ACHN (cell line): ENCODE data around the gene ATP6V1G2.
"Not testable (repeated sequence)": the region's sequence is repeated elsewhere in the genome, so short reads cannot be mapped to it uniquely, and the experiment has no call there.

ENCODE experiments used
- DNase-seq: peaks from one replicate; pipeline ENCODE4 v3.0.0-alpha.2; 2015
- in situ Hi-C: cut with HindIII; loops from 2 replicates; pipeline ENCODE4 v1.10.0; 2017; ENCODE audit warnings: low sequenced_read_pairs, low pct_ligation_motif_present, low pct_unique_long_range_greater_than_20kb

ATP6V1G2 gene

DNA sequence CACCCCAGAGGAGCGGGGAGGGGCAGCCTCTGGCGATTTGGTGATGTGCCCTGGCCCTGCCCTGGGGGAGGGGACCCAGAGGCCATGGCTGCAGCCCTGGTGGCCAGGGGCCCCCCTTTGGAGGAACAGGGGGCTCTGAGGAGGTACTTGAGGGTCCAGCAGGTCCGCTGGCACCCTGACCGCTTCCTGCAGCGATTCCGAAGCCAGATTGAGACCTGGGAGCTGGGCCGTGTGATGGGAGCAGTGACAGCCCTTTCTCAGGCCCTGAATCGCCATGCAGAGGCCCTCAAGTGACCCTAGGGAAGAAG lies 11.9 kb upstream of the ATP6V1G2 start:
- DNase-seq, result no peak
- in situ Hi-C loops, result no loop called here

GRCh38 chr6:31557443-31558317 lies 11.3 kb upstream of the ATP6V1G2 start:
- in situ Hi-C loops, result no loop called here
- DNase-seq, result no peak

GRCh38 chr6:31556307-31556706 lies 9.9 kb upstream of the ATP6V1G2 start:
- no peak for DNase-seq
- in situ Hi-C loops, result no loop called here

- in situ Hi-C loops, result not testable (repeated sequence)
Observed at GRCh38 chr6:31551371-31551770, 5.0 kb upstream of the ATP6V1G2 start.

GRCh38 chr6:31548544-31548873 lies 2.1 kb upstream of the ATP6V1G2 start:
- no peak for DNase-seq
- in situ Hi-C loops, result no loop called here

More at GRCh38 chr6:31551371-31551770, 5.0 kb upstream of the ATP6V1G2 start:
- DNase-seq, result peak; percentile 55

- in situ Hi-C loops, result no loop called here
- no peak for DNase-seq
Observed at GRCh38 chr6:31547727-31548543, 1.5 kb upstream of the ATP6V1G2 start.

GRCh38 chr6:31546958-31547726 lies 734 bp upstream of the ATP6V1G2 start, which contains the start of gene NFKBIL1:
Gene NFKBIL1 (plus strand): TSS chr6:31547608. CDS start chr6:31547695, 87 bp downstream.
- in situ Hi-C loops, result no loop called here

DNA sequence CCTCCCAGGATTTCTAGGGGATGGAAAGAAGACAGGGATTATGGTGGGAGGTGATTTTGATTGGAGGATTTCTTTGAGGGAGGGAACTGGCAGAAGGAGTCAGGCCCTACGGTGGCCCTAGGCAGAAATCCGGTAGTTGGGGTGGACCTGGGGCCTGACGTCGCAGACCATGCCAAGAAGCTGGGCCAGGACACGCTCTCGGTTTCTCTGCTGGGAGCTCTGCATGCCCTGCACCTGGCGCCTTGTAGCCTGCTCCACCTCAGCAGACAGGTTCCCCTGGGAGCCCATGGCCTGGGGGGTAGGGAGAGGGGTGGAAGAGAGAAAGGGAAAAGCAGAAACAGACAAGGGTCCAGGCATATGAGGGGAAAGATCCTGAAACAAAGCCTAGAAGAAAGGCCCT lies 1.1 kb downstream of the ATP6V1G2 start:
- no peak for DNase-seq
- in situ Hi-C loops, result no loop called here

More at GRCh38 chr6:31546958-31547726, 734 bp upstream of the ATP6V1G2 start, which contains the start of gene NFKBIL1:
- peak; percentile 95 for DNase-seq

DNA sequence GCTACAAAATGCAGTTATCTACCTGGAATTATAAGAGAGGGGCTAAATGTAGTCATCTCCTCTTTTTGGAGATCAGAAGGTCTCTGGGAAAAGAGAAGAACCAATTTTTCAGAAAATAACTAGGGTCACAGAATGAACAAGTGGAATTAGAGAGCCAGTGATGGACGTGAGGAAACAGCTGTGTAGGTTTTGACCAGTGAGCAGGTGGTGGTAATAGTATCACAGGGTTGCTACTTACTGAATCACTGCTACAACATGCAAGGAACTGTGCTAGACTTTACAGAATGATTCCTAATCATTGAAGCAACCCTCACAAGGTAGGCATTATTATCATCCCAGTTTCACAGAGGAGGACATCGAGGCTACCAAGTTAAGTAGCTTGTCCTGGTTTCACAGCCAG lies 1.7 kb downstream of the ATP6V1G2 start:
- in situ Hi-C loops, result no loop called here
- DNase-seq, result no peak

- no peak for DNase-seq
- in situ Hi-C loops, result no loop called here
Observed at GRCh38 chr6:31543639-31544038, 2.8 kb downstream of the ATP6V1G2 start.

- DNase-seq, result peak; percentile 95
- in situ Hi-C loops, result no loop called here
Observed at GRCh38 chr6:31541658-31542521, 4.5 kb downstream of the ATP6V1G2 start, which contains the start of gene DDX39B. Gene DDX39B (minus strand): TSS chr6:31542003. CDS start chr6:31540532, 1,471 bp downstream.

DNA sequence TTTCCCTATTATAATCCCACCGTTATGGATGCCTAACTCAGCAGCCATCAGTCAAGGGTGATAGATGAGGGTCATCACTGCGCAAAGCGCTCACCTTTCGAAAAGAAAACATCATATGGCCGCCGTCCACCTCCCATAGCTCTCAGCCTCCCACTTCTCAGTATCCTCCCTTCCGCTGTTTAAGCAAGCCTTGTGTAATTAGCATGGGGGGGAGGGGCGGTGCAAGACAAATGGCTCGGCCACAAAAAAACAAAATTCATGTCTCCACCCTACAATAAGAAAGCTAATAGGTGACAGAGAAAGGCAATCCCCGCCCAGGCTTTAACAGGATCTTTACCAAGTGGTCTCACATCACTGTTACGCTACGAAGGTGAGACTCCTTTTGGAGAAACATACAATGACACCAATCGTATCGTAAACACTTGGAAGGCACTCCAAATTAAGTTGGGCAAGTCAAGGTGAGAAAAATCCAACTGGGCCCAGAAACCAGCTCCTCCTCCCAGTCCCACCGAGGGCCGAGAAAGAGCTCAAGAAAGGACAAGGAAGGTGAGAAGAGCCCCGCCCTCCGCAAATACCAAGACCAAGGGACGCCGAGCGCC lies 5.2 kb downstream of the ATP6V1G2 start:
- peak; percentile 31 for DNase-seq
- in situ Hi-C loops, result no loop called here

- in situ Hi-C loops, result no loop called here
- DNase-seq, result no peak
Observed at GRCh38 chr6:31540640-31541039, 5.8 kb downstream of the ATP6V1G2 start.

GRCh38 chr6:31538805-31539400 lies 7.5 kb downstream of the ATP6V1G2 start:
- in situ Hi-C loops, result no loop called here
- no peak for DNase-seq

GRCh38 chr6:31535538-31536324 lies 10.7 kb downstream of the ATP6V1G2 start:
- no peak for DNase-seq
- in situ Hi-C loops, result no loop called here

- DNase-seq, result no peak
- in situ Hi-C loops, result no loop called here
Observed at GRCh38 chr6:31534521-31535040, 11.8 kb downstream of the ATP6V1G2 start.
